SU-DHL-6 (cell line): ENCODE data around the gene KLHL40.

ENCODE experiments used
- CTCF ChIP-seq: fragments of 200-600 bp; sonication (generic); IDR thresholded peaks from one replicate; pipeline ENCODE4 v1.5.1; 2017; ENCODE audit warnings: antibody characterized with exemption, mild to moderate bottlenecking, low read length, moderate library complexity; ENCODE audit not compliant: insufficient read depth, poor library complexity, severe bottlenecking
- EZH2phosphoT487 ChIP-seq: fragments of 200-600 bp; sonication (generic), shearing (Covaris generic); conservative IDR thresholded peaks from 2 replicates; pipeline ENCODE4 v1.6.1; 2018; ENCODE audit warnings: mild to moderate bottlenecking, antibody characterized with exemption, low read length, moderate library complexity, mixed read lengths

GRCh38 chr3:42668413-42668760 is 16.9 kb upstream of the KLHL40 start:
- TF ChIP-seq CTCF (no peak), EZH2phosphoT487 (no peak)
